HG03135 (cell line): ENCODE results near the gene POTEF.
"Not testable (repeated sequence)": the region's sequence is repeated elsewhere in the genome, so short reads cannot be mapped to it uniquely, and the experiment has no call there.

ENCODE experiments used
- ATAC-seq: cut with Tn5 transposase; IDR thresholded peaks from one replicate; pipeline ENCODE4 v1.9.1; 2021; ENCODE audit warnings: mild to moderate bottlenecking, moderate library complexity; ENCODE audit not compliant: unreplicated experiment

Gene POTEF

GRCh38 chr2:130129120-130129829 lies at the start of gene POTEF:
TSS of gene POTEF (minus strand) at chr2:130129222. CDS start at chr2:130120515, 8,707 bp downstream.
- ATAC-seq: not testable (repeated sequence)

- ATAC-seq: not testable (repeated sequence)
Measured at GRCh38 chr2:130174866-130175265, 45.8 kb upstream of the POTEF start.

GRCh38 chr2:130169896-130170295 lies 40.9 kb upstream of the POTEF start:
- no peak for ATAC-seq

- ATAC-seq: not testable (repeated sequence)
Measured at GRCh38 chr2:130169163-130169562, 40.1 kb upstream of the POTEF start.

GRCh38 chr2:130166611-130167010 lies 37.6 kb upstream of the POTEF start:
- not testable (repeated sequence) for ATAC-seq

- ATAC-seq: no peak
Measured at GRCh38 chr2:130165293-130166016, 36.4 kb upstream of the POTEF start.

GRCh38 chr2:130162968-130163367 lies 33.9 kb upstream of the POTEF start:
- no peak for ATAC-seq

- ATAC-seq: not testable (repeated sequence)
Measured at GRCh38 chr2:130162486-130162885, 33.5 kb upstream of the POTEF start.

GRCh38 chr2:130160838-130161705 lies 32.0 kb upstream of the POTEF start:
- ATAC-seq: not testable (repeated sequence)

GRCh38 chr2:130160131-130160530 lies 31.1 kb upstream of the POTEF start:
- ATAC-seq: no peak

- not testable (repeated sequence) for ATAC-seq
Measured at GRCh38 chr2:130159376-130159775, 30.4 kb upstream of the POTEF start.

- ATAC-seq: no peak
Measured at GRCh38 chr2:130158631-130159030, 29.6 kb upstream of the POTEF start.

GRCh38 chr2:130157825-130158514 lies 28.9 kb upstream of the POTEF start:
- ATAC-seq: peak; percentile 87

- ATAC-seq: peak; percentile 35
Measured at GRCh38 chr2:130157354-130157753, 28.3 kb upstream of the POTEF start.

- no peak for ATAC-seq
Measured at GRCh38 chr2:130156624-130157004, 27.6 kb upstream of the POTEF start.

GRCh38 chr2:130155956-130156623 lies 27.1 kb upstream of the POTEF start:
- not testable (repeated sequence) for ATAC-seq

GRCh38 chr2:130154773-130155765 lies 26.0 kb upstream of the POTEF start:
- ATAC-seq: no peak

- ATAC-seq: not testable (repeated sequence)
Measured at GRCh38 chr2:130154423-130154770, 25.4 kb upstream of the POTEF start.
